HG03039 (cell line): Measurements from ENCODE around the gene DNLZ.

Experiments
- ATAC-seq: cut with Tn5 transposase; IDR thresholded peaks from one replicate; pipeline ENCODE4 v1.9.1; 2021; ENCODE audit warnings: mild to moderate bottlenecking, moderate library complexity; ENCODE audit not compliant: unreplicated experiment

DNLZ gene

DNA sequence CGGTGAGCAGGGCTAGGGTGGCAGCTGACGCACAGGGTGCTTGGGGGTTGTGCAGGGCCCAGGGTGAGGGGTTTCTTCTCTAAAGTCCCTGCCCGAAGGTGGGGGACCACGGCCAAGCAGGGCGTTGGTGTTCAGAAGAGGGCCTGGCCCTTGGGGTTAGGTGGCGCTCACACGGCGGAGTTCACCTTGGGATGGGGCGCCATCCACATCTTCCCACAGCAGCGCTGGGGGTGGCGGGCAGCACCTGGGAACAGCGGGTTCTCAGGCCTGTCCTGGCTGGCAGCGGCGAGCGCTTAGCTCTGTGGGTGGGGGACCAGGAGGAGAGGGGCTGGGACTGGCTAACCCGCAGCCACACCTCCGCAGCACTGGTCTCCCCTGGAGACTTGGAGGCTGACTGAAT is 30.1 kb downstream of the DNLZ start:
- ATAC-seq: no peak

DNA sequence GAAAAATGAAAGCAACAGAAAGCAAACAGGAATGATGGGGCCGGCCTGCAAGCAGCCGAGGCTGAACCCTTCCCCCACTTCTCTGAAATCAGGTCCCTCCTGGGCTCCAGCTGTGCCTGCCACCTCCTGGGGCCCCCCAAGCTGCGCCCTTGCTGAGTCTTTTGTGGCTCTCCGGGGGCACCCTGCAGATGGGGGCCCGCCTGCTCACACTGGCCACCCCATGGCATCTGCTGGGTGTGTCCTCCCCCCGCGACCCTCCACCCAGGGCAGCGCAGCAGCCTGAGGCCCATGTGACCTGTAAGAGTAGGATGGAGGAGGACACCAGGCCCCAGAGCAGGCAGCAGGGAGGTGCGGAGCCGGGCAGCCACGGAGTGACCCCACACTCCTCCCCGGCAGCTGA is 30.5 kb downstream of the DNLZ start:
- ATAC-seq: no peak

DNA sequence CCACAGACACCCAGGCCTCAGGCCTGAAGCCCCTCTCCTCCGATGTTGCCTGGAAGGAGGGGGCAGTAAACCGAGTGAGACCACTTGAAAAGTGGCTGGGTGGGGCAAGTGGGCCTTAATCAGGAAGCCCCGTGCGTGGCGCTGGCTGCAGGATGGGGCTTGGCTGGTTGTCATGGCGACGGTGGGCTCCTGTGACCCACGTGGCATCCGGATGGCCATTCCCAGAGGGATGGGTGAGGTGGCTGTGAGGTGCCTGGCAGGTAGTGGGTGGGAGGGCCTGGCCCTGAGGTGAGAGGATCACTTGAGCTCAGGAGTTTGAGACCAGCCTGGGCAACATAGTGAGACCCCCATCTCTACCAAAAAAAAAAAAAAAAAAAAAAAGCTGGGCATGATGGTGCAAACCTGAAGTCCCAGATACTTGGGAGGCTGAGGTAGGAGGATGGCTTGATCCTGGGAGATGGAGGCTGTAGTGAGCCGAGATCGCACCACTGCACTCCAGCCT is 31.0 kb downstream of the DNLZ start:
- no peak for ATAC-seq

DNA sequence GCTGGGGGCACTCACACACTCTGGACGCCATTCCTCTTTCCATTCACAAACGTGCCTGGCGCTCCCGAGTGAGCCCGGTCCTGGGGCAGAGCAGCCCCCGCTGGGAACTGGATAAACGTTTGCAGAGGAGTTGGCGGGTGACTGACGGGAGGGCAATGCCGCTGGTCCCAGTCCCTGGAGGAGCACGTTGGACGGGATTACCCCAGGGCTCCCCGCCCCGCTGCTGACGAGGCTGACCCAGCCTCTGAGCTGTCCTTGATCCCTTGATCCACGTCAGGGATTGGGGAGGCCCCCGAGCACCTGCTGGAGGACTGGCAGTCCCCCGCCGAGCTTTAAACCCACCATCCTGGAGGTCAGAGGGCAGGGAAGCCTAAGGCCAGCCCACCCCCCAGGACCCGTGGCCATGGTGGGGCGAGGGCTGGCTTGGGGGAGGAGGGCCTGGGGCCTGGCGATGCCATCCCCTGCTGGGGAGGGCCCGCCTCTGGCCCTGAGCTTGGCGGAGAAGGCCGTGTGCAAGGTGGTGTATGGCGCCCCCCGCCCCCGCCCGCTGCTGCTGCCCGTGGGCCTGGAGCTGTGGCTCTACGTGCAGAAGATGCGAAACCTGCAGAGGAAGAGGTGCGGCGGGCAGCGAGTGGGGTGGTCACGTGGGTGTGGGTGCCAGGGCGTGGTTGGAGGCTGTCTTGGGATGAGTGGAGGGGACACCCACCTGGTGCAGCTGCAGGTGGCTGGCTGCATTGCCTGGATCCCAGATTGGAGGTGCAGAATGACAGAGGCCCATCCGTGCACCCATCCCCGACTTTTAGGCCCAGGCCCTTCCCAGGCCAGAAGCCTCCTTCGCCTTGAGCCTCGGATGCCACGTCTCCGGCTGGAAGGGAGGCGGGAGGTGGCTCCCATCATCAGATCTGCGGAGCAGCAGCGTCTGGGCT is 31.7 kb downstream of the DNLZ start:
- no peak for ATAC-seq

DNA sequence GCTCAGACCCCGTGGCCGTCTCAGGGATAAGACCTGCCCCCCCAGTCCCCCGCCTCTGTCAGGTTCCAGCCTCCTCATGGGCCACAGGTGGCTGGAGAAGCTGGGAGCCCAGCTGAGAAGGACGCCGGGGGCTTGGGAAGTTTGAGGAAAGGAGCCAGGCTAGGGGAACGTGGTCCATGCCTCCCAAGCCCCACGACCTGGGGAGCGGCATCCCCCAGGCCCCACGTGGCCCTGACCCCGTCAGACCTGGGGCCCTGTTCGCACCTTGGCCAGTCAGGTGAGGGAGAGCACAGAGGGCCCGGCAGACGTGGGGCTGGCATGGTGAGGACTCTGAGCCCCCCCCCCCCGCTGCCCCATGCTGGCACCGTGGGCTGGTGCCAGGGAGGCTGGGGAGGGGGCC is 32.5 kb downstream of the DNLZ start:
- ATAC-seq: no peak

DNA sequence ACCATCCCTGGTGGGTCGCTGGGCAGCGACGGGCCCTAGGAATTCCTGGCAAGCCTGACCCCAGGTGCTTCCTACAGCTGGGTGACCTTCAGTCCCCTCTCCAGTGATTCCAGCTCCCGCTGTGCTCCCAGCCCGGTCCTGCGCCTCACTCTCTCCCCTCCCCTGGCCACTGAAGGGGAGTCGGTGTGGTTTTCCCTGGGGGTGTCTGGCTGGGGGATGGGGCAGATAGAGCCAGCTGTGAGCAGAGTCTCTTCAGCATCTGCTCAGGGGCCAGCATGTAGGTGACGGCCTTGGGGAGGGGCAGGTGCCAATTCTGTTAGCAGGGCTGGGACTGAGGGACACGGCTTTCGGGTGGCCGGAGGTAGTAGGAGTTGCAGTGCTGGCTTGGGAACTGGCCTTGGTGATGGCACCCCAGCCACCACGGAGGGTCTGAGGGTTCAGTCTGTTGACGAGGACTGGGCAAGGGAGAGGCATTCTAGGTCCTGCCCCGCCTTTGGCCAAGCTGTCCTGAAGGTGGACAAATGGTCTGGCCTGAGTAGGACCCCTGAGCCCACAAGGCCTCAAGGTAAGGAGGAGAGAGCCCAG is 33.0 kb downstream of the DNLZ start:
- ATAC-seq: no peak

DNA sequence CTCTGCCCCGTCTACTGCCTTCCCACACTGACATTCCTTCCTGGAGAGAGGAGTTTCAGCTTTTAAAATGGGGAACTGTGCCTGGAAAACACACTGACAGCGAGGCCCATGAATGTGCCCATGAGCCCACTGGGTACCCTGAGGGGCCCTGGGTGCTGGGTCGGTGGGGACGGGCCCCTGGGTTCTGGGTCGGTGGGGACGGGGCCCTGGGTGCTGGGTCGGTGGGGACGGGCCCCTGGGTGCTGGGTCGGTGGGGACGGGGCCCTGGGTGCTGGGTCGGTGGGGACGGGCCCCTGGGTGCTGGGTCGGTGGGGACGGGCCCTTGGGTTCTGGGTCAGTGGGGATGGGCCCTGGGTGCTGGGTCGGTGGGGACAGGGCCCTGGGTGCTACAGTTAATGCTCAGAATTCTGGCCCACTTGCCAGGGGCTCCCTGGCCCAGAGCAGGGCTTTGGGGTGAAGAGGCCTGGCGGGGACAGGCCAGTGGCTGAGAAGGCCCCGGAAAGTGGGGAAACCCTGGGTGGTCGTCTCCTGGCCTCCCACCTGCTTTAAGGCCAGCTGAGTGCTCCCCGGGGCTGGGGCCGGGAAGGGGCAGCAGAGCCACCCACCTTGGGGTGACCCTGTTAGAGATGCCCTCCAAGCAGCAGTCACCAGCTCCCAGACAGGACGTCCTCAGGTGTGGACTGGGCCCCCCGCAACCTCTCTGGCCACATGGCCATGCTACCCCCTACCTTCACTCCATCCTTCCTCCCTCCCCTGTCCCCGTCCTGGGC is 33.7 kb downstream of the DNLZ start:
- no peak for ATAC-seq

DNA sequence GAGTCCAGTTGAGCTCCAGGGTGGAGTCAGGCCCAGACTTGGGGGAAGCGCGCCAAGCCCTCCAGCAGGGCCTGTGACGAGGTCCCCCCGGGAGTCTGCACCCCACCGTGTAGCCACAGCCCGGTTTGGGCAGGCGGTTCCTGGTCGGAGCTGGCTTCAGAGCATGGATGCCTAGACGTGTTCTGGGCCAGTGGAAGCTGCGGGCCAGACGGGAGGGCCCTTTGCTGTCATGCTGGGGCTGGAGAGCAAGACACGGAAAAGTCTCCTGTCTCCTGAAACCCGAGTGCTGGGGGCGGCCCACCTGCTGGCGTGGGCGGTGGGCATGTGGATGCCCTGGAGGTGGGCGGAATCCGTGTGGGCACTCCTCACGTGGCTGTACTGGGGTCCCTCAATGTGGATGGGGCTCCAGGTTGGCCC is 34.3 kb downstream of the DNLZ start:
- ATAC-seq: no peak

DNA sequence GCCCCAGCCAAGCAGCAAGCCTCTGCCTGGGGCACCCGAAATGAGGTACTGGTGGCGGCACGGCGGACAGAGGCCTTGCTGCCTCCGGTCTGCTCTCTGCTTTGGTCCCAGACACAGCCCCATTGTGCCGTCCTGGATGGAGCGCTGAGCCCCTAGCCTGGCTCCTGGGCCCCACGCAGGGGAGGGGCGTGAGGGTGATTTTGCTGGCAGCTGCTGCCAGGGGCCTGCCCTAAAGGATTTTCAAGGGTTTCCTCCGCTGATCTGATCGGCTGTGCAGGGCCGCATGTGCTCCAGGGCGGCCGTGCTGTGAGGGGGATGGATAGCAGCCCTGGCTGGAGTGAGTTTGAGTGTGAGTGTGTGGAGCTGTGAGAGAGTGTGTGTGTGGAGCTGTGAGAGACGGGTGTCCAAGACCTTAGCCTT is 34.9 kb downstream of the DNLZ start:
- no peak for ATAC-seq

DNA sequence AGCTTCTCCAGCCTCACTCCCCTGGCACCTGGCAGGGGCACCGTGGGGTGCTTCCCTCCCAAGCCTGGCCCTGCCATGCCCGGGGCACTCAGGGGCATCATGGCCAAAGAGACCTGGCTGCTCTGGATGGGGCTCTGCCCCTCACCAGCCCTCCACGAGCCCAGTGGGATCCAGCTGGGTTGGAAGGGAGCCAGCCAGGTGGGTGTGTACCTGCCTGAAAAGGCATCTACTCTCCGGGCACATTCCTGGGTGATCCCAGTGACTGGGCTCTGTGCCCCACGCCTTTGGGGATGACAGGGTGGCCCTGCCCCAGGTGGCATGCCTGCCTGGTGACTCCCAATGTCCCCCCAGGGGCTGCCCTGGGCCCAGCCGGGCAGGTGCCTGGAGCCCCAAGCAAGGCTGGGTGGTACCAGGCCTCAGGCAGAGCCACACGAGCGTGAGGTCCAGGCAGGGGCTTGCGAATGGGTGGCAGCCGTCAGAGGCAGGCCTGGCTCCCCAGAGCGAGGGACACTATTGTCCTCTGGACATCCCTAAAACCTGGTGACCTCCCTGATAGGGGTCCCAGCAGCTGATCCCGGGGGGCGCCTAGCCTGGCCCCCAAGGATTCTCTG is 35.4 kb downstream of the DNLZ start:
- no peak for ATAC-seq

DNA sequence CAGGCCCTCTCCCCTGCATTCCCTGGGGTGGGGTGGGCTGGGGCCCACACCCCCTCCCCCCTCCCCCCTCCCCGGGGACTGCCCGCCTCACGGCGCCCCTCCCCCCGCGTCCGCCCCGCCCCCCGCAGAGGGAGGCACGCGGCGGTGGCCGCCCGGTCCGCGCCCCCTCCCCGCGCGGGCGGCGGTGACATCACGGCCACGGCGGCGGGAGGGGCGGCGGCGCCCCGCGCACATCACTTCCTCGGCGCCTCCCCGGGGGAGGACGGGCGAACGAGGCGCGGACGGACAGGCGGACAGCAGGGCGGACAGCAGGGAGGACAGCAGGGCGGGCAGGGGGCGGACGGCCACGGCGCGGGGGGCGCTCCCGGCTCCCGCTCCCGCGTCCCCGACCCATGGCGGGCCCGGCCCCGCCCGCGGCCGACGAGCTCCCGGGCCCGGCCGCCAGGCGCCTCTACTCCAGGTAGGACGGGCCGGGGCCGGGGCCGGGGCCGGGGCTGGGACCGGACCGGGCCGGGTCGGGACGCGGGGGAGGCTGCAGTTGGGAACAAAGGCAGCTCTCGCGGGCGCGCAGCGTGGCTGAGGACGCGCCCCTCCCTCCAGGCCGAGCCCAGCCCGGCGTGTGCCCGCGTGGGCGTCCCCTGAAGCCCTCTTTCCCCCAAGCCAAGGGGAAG is 36.1 kb downstream of the DNLZ start, which contains the start of gene GPSM1:
GPSM1 (plus strand) TSS at position 236 of the 671 bp plus-strand sequence; CDS start at position 393, 157 bp downstream.
- no peak for ATAC-seq

DNA sequence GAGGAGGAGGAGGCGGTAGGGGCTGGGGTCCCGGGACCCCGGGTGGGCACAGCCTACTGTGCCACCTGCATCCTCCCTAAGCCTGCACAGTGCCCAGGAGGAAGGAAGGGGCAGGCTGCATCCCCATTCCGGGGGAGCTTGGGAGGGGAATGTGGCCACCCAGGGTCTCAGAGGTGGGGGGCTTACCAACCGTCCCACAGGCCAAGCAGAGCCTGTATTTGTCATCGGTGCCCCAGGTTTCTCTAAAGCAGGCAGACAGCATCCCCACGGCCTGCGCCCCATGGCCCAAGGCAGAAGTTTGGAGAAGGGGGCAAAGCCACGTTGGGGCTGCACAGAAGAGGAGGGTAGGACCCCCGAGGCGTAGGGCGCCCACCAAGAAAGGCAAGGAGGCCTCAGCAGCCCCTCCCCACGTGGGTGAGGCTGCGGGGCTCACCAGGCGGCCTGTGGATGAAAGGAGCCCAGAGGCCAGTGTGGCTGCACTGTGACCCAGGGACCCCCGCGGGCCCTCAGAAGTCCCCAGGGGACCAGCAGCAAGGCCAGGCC is 36.7 kb downstream of the DNLZ start:
- no peak for ATAC-seq

DNA sequence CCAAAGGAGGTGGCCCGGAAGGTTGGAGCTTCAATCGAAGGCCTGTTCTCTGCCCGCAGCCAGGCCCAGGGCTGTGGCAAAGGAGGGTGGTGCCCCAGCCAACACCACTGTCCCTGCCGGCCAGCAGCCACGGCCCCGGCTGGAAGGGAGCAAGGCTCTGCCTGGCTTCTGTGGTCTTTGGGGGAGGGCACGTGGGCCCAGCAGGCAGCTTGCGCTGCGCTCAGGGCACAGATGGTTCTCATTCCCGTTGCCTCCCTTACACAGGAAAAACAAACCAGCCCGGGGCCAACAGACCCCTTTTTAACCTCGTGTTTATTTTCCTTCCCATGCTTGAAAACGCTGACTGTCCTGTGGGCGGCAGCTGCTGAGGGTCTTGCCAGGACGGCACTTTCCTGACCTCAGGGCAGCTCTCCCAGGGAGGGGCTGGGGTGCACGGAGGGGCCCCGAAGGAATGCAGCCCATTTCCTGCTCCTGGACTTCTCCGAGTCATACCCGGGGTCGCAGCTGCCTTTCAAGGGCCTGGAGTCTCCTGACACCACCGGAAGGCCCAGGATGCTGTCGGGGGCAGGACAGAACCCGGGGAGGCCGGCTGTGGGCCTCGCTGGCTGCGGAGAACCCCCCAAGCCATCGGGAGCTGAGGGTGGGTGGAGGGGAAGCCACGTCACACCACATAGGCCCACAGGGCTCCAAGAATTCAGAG is 37.3 kb downstream of the DNLZ start:
- no peak for ATAC-seq

DNA sequence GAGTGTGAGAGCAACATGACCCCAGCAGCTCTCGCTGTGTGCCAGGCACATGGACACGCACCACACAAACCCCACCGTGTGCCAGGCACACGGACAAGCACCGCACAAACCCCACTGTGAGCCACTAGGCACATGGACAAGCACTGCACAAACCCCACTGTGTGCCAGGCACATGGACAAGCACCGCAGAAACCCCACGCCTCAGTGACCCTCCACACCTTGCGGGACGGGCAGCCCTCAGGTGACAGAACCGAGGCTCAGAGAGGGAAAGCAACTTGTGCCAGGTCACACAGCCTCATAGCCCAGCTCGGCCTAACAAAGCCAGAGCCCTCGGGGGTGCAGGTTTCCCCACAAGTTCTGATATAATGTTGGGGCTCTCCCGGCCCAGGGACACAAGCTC is 38.2 kb downstream of the DNLZ start:
- no peak for ATAC-seq

DNA sequence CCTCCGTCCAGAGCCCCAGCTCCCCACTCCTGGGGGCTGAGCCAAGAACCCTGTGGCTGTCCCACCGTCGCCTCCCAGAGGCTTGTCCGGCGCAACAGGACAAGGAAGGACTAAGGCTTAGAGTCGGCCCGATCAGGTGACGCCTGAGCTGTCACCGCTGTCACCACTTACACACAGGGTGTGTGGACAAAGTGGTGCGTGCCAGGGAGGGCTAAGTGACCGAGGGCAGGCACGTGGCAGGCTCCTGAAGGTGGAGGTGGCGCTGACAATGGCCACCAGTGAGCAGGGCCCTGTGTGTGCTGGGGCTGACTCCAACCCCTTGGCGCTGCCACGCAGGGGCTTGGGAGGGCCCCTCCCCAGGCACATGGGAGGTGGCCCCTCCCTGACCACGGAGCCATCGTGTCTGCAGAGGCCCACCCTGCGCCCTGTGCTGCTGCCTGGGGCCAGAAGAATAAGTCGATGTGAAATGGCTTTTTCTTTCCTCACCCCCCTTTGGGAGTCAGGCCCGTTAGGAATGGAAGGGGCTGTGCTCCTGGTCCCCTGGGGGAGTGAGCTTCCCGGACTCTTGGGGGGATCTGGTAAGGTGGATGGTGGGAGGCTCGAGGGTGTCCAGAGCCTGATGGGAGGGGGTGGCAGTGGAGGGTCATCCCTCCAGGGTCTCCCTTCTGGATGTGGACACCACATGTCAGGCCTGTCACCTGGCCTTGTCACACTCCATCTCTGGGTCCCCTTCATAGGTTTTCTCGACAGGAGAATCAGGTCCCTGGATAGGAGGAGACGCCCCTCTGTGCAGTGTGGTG is 38.8 kb downstream of the DNLZ start:
- no peak for ATAC-seq

DNA sequence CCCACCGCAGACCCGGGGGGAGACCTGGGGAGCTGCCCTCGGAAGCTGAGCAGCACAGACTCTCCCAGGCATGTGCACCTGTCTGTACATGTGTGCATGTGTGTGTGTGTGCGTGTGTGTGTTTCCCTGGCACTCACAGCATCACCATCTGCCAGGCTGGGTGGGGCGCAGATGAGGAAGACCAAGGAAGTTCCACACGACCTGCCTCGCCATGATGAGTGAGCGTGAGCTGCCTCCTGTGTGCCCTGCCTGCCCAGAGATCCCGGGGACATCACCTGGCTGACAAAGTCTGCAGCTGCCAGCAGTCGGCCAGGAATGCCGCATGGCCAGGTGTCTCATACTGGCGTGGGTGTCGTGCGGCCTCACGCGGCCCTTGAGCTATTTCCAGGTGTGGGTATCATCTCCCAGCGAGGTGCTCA is 40.2 kb downstream of the DNLZ start:
- no peak for ATAC-seq

DNA sequence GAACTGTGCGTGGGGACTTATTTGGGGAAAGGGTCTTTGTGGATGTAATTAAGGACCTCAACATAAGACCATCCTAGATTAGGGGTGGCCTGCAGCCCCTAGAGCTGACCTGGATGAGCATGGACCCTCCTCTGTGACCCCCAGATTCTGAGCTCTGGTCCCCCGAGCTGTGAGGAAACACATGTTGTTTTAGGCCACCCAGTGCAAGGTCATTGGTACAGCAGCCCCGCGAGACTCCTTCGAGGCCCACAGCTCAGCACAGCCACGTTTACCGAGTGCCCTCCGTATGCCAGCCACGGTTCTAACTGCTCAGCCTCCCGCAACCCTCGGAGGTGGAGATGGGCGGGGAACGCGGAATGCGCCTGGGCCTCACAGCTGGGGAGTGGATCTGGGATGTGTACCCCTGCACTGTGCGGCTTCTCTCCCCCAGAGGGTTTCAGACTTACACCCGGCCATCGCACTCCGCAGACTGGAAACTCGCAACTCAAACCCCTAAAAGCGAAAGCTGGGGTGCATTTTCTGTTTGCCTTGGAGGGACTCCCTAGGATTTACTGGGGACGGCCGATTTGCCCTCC is 40.7 kb downstream of the DNLZ start:
- ATAC-seq: no peak

DNA sequence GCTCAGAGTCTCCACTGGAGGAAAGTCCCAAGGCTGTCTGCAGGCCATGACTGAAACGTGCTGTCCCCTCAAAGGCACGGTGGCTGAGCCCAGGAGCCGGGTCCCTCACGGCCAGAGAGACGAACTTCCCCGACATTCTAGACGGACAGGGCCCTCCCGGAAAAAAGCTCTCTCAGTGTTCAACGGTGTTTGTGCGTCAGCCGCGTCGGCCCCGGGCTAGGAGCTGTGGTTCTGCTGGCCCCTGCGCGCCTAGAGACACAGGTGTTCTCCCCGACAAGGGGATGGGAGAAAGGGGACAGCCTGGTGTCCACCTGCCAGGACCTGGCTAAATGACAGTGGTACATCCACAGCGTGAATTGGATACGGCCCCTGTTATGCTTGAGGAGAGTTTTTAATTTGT is 42.0 kb downstream of the DNLZ start:
- ATAC-seq: no peak
